HFF-Myc (cell line): Measurements from ENCODE around the gene CLDN8.

Experiments used
- DNase-seq: peaks from one replicate; pipeline ENCODE4 v3.0.0-alpha.2; 2011; ENCODE audit warnings: low read depth; ENCODE audit errors: extremely low read depth
- H3K4me3 ChIP-seq: replicated peaks from 2 replicates; pipeline ENCODE4 v1.5.1; 2011; ENCODE audit warnings: low read depth, mild to moderate bottlenecking, control low read depth, low read length
- CTCF ChIP-seq: IDR thresholded peaks from 2 replicates; pipeline ENCODE4 v1.5.1; 2012; ENCODE audit warnings: mild to moderate bottlenecking, low read depth, low read length, control low read depth; ENCODE audit errors: missing control alignments

Gene CLDN8

GRCh38 chr21:30216041-30216723 lies at the start of gene CLDN8:
Gene CLDN8, minus strand, starts transcription at chr21:30216097. Its CDS starts 172 bp downstream, at chr21:30215925.
- DNase-seq: no peak
- no peak for TF ChIP-seq CTCF

GRCh38 chr21:30257773-30258172 lies 41.9 kb upstream of the CLDN8 start:
- DNase-seq: peak; percentile 9
- TF ChIP-seq CTCF: peak; percentile 27
- H3K4me3 ChIP-seq: no peak overlapping the region

More at GRCh38 chr21:30216041-30216723, at the start of gene CLDN8:
- H3K4me3 ChIP-seq: no peak within 1 kb of the TSS

- DNase-seq: no peak
- H3K4me3 ChIP-seq: no peak overlapping the region
- TF ChIP-seq CTCF: no peak
These were observed 40.2 kb upstream of the CLDN8 start for GRCh38 chr21:30256100-30256499.

GRCh38 chr21:30255679-30256078 lies 39.8 kb upstream of the CLDN8 start:
- no peak for DNase-seq
- no peak overlapping the region for H3K4me3 ChIP-seq
- TF ChIP-seq CTCF: no peak

- DNase-seq: no peak
- H3K4me3 ChIP-seq: no peak overlapping the region
- no peak for TF ChIP-seq CTCF
These were observed 35.9 kb upstream of the CLDN8 start for GRCh38 chr21:30251781-30252180.

- TF ChIP-seq CTCF: no peak
- DNase-seq: no peak
These were observed 34.0 kb upstream of the CLDN8 start for GRCh38 chr21:30249936-30250335.

GRCh38 chr21:30248844-30249243 lies 32.9 kb upstream of the CLDN8 start:
- H3K4me3 ChIP-seq: no peak overlapping the region
- no peak for TF ChIP-seq CTCF

More at GRCh38 chr21:30249936-30250335, 34.0 kb upstream of the CLDN8 start:
- H3K4me3 ChIP-seq: no peak overlapping the region

More at GRCh38 chr21:30248844-30249243, 32.9 kb upstream of the CLDN8 start:
- no peak for DNase-seq
